Measurements from ENCODE around the gene FAM186B. TPM values are rescaled to one million over a fixed set of nuclear protein-coding genes. Genes with fewer than 3 reads are reported as not detected.
A peak's percentile ranks its signal among the peaks of the same experiment; 100 is the strongest.

FAM186B gene
- total RNA-seq, 1 experiment from 2014 or later = 0.05 TPM

DNA sequence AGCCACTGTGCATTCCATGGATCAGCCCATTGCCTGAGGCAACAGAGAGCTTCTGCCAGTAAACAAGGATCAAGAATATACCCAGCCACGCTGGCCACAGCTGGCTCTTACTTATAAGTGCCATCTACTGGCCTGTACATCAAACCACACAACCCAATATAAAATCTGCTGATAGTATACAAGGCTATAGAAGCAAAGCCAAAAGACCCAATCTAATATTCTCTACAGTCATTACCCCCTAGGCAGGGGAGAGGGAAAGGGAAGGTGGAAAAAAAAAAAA is 4.4 kb upstream of the FAM186B start:
- no peak for DNase-seq (ENCODE audit: low spot score)

DNA sequence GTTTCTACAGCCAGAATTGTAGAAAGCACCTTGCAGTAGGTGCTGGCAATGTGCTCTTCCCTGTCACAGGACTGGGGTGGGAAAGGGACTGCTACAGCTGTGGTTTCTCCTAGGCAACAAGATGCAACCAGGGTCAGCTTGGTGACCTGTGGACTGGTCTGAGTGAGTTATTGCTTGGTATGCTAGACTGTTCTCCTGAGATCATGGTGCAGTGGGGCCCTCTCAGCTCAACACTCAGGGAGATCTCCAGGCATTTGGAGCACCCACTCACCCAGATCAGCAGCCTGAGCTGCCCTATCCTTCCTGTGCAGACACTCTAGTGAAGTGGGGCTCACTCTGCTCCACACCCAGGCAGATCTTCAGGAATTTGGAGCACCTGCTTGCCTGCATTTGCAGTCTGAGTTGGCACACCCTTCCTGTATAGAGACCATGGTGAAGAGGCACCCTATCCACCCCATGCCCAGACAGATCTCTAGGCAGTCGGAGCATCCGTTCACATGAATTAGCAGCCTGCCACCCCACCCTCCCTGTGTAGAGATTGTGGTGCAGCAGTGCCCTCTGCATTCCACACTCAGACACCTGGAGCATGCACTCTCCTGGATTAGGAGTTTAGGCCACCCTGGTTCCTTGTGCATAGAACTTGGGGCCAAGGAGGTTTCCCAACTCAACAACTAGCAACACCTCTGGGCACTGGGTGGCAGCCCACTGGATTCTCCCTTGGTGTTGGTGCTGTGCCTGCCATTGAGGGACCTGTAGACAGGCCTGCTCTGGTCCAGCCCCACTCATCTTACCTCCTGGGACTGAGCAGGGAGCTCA is 3.8 kb upstream of the FAM186B start:
- DNase-seq (ENCODE audit: low spot score) = no peak

DNA sequence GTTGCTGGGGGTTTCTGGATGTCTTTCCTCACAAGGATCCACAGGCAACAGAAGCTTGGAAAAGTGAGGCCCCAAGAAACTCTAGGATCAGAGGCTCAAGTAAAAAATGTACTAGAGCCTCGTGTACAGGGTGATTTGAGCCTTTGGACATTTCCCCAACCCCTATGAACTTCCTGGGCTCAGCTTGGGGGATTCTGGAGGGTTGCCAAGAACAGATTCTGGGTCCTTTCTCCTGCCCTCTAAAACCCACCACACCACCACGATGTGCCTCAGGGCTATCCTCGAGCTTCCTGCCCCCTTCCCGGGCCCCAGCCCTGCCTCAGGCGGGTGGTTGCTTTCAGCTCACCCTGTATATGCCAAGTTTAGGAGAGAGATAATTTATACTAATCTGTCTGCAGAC is 583 bp downstream of the FAM186B start:
- no peak for DNase-seq (ENCODE audit: low spot score)

DNA sequence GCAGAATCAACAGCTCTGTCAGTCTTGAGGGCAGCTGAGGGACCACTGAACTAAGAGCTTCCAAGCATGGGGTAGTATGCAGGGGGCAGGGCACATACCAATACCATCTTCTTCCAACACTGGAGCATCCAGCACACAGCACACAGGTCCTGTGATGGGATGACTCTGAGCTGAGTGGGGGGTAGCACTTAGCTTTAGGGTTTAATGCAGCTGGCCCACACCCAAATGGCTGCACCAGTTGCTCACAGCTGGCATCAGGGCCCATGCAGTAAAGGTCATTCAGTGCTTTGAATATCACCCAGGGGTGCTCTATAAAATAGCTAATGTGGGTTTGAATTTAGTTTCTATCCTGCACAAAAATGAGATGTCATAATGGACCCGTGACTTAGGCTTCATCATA is 1.7 kb downstream of the FAM186B start:
- DNase-seq (ENCODE audit: low spot score) = no peak

DNA sequence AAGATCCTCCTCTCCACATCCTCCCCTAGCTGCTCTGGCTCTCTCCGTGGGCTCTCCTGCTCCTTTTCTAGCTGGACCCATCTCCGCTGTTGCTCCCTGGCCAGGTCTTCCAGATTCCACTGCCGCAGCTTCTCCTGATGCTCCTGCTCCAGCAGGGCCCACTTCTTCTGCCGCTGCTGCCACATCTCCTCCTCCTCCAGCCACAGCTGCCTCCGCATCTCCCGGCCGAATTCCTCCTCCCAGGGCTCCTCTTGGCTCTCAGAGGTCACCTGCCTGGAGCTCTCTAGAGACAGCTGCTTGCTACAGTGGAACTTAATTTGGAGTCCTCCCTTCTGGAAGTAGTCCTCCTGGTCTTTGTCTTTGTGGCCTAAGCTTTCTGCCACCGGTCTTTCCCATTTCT is 5.5 kb downstream of the FAM186B start:
- no peak for DNase-seq (ENCODE audit: low spot score)

DNA sequence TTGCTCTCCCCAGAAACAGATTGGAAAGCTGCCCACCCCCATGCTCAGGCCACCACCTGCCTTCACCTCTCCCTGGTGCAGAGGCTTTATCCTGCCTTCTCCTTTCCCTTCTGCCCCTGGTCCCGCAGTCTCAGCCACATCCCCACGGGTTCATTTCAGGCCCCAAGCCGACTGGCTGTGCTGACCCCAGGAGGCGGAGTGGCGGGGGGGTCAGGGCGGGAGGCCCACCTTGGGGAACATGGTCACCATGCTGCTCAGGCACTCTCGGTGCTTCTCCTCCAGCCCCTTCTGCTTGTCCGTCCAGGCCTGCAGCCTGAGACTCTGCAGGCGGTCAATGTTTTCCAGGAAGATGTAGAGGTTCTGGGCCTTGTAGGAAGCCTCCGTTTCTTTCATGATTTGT is 6.9 kb downstream of the FAM186B start:
- DNase-seq (ENCODE audit: low spot score) = no peak

DNA sequence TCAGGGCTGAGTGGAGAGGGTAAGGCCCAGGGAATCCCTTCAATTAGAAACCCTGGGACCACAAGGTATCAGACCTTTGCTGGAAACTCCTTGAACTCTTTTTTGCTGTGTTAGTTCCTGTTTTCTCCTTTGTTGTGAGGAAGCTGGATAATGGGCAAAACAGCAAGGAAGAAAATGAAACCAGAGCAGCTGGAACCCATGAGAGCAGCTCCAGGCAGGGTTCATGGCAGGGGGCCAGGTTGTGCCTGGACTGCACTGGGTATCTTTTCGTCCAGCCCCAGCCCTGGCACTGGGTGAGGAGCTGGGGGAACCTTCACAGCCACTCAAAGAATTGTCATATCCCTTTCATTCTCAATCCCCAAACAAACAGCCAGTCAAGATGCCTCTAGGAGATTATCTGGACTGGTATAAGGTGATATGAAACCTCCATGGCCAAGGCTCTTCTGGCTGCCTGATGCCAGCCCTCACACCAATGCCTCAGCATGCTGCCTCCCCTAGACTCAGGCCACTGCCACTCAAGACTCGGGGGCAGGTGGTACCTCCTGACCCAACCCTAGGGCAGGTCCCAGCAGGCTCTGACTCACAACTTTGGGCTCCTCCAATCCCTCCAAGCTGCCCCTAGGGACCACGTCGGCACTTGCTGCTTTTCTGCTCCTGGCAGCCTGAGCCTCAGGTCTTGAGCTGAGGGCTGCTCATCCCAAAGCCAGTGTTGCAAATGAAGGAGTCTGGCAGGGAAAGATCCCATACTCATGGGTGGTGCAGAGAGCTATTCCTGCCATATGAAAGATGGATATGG is 16.5 kb downstream of the FAM186B start:
- no peak for DNase-seq (ENCODE audit: low spot score)

DNA sequence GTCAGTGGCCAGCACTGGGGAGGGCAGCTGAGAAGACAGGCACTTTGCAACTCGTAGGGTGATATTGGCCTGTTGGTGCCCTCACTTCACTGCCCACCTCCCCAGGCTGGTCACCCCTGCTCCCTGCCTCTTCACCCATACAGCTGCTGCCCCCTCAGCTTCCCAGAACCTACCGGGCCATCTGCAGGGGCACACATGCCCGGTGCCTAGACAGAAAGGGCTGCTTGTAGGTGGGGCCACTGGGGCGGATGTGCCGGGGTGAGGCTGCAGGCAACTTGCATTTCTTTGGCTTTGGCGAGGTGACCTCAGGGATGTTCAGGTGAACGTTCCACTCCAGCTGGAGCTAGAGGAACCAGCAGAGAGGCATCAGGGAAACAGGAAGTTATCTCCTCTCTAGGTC is 17.2 kb downstream of the FAM186B start:
- no peak for DNase-seq (ENCODE audit: low spot score)

DNA sequence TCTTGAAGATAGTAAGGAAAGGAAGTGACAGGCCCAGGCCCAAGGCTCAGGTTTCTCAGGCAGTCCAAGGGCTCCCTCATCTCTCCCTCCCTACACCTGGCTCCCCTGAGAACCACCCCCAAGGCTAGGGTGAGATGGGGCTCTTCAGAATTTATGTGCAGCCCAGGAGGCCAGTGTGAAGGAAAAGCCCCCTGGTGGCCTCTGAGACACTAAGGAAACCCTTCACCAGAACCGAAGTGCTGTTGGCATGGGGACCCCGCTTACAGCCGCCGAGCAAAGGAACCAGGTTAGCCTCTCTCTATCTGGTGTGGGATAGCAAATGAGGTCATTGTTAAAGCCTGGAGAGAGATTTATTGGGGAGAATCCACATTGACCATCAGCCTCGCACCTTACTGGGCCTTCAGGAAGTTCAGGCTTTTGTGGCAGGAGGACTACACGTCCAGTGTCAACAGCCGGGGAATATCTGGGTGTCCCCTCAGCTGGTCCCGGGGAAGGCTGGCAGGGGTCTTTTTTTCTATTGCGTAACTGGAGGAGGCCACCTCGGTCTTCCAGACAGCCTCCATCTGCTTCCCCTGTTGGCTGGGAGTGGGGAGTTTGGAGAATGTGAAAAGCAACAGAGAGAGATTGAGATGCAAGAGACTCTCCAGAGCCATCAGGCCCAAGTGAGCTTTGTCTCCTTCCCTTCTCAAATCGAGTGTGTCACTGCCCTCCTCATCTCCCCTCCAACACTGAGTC is 18.1 kb downstream of the FAM186B start:
- no peak for DNase-seq (ENCODE audit: low spot score)

DNA sequence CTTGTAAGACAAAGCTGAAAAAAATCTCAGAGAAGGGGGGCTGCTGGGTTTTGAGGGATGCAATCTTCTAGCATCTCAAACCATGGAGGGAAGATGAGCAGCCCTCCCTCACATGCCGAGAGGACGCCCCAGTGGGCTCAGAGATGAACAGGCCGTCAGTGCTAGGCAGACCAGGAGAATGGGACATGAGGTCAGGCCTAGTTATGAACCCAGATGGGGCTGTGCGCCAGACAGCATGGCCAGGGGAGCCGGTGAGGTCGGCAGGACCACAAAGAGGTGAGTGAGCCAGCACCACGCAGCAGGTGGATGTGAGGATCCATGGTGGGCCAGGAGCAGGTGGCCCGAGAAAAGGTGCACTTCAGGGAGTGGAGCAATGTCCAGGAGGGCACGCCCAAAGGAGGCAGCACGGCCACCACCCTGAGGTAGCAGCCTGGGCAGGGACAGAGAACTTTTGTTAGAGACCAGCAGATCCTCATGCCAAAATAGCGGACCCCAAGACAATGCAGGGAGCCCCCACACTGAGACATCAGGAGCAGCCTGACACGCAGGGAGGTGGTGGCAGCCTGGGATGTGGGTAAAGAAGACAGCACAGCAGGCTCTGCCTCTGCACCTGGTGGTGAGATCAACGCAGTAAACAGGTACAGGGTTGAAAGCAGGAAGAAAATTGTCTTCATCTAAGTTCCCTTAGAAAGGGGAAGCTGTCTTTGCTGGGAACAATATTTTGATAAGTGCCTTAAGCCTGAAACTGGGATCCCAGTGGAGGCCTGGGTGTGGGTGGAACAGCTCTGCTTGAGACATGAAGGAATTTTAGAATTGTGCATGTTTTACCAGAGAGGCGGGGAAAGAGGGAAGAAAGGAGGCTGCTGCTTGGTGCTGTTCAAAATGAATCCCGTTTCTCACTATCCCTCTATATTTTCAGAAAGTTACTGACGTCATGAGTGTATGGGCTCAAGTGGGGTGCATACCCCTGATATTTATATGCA is 19.7 kb downstream of the FAM186B start:
- DNase-seq (ENCODE audit: low spot score) = no peak

DNA sequence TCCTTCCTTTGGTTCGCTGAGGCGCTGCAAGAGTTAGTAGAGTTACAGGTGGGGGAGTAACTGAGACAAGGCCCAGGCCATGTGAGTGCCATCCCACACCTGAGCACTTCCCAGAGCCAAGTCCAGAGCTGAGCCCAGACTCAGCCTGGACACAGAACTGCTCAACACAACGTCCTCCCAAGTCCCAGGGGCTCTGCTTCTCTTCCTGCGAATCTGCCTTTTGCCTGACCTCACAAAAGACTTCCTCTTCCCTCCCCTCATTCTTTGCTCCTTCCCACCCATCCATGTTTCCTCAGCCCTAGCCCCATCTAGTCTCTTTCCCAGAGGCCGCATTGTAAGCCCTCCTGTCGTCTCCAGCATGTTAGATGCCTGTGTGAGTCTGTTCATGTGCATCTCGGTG is 20.8 kb downstream of the FAM186B start:
- no peak for DNase-seq (ENCODE audit: low spot score)

DNA sequence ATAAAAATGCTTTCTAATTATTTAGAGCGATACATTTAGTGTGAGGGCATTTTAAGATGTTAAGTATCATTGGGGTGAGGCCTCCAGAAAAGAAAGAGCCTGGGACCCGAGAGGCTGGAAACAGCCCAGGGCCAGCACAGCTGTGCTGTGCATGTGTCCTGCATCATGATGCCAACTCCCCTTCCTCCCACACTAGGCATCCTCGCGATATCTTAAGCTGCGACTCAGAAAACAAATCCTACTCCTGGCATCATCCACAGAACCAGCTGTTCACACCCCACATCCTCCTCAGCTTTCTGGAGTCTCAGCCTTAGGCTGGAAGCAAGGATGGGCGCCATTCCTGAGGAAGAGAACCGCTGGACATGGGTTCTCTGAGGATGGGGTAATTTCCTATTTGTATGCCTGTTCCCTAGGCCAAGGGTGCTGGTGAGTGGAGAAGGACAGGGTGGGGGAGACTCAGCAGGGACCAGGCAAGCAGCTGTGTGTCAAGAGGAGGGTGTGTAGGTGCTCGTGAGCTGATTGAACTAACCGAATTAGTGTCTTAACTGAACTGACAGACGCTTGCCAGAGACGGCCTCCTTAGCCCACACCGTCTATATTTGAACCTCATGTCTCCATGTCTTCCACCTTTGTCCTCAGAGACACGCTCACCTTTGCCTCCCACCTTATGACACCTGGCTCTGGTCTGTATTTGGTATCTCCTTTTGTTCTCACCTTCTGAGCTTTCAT is 21.9 kb downstream of the FAM186B start:
- DNase-seq (ENCODE audit: low spot score) = no peak

DNA sequence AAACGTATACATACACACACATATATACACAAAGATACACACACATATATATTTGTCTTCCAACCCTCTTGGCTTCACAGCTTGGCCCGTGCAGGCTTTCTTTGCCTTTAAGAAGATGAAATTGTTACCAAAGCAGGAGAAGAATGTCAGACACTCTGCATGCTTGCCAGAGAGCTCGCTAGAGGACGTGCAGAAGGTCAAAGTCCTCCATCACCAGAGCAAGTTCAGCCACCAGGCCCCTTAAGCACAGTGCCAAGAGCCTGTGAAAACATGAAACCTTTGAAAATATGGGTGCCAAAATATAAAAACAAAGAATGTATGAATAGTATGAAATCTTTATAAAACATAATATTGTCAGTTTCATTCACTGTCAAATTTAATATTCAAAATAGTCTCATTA is 22.6 kb downstream of the FAM186B start:
- DNase-seq (ENCODE audit: low spot score) = no peak

DNA sequence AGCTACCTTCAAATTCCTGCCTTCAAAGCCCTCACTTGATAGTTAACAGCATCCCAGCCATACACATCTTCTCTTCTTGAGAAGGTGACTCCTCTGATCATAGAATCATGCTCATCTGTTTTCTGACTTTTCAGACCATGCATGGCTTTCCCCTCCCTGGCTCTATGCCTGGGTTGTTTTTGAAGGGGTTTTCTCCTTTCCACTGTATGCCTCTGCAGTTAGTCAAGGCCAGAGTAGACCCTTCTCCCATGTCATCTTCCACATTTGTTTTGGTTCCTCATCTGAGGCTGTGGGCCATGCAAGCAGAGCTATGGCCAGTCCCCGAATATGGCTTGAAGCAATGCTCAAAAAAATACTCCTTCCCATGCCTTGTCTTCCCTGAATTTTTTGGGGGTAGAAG is 23.2 kb downstream of the FAM186B start:
- no peak for DNase-seq (ENCODE audit: low spot score)

DNA sequence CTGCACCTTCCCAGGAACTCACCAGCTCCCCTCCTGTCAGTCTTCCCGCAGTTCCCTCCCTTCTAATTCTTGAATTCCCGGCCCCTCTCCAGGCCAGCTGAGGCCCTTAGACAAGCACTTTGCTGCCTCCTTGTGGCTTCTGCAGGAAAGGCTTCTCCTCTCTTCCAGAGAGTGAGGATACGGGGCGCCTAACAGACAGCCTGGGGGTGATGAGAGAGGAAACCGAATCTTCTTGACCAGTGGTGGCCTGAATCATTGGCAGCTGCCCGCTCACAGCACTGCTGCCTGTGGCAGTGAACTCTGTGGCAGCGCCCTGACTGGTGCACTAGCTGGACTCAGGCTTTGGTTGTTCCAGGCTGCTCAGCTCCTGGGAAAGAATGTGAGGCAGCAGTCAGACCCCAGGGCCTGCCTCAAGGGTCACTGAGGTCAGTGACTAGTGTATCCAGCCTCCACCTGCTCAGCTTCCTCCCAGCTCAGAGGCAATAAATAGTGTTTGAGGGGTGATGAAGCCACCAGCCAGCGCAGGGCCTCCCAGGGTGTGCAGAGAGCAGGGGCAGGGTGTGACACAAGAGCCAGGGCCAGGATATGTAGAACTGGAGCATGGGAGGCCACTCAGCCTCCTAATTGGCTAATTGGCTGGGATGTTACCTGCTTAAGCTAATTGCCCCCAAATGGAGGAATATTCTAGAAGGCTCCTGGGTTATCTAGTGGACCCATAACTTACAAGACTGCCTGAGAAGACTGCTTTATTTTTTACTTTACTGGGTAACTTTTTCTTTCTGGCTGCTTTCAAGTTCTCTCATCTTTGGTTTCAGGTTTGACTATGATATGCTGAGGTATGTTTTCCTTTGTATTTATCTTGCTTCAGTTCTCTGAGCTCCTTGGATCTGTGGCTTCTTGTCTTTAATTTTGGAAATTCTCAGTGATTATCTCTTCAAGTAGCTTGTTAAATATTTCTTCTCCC is 24.6 kb downstream of the FAM186B start:
- DNase-seq (ENCODE audit: low spot score) = peak; percentile 84

DNA sequence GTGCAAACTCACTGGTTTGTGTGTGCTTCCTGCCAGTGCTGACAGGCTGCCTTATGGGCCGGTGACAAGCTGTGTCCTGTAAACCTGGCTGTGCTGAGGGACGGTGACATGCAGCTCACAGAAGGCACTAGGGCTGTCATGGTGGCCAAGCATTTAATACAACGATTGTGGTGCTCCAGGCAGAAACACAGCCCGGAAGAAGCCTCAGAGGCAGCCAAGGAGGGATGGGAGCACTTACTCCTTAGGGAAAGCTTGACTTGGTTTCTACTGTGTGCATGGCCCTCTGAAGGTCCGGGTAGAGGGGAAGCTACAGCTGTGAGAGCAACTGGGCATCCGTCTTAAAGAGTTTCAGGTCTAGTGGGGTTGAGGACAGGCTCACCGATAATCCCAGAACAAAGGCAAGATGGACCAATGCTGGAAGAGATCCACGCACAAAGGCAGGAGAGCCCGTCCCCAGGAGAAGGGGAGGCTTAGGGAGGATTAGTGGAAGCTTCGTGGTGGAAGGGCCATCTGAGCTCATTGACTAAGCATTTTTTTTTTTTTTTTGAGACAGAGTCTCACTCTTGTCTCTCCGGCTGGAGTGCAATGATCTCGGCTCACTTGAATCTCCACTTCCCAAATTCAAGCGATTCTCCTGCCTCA is 26.8 kb downstream of the FAM186B start:
- no peak for DNase-seq (ENCODE audit: low spot score)

DNA sequence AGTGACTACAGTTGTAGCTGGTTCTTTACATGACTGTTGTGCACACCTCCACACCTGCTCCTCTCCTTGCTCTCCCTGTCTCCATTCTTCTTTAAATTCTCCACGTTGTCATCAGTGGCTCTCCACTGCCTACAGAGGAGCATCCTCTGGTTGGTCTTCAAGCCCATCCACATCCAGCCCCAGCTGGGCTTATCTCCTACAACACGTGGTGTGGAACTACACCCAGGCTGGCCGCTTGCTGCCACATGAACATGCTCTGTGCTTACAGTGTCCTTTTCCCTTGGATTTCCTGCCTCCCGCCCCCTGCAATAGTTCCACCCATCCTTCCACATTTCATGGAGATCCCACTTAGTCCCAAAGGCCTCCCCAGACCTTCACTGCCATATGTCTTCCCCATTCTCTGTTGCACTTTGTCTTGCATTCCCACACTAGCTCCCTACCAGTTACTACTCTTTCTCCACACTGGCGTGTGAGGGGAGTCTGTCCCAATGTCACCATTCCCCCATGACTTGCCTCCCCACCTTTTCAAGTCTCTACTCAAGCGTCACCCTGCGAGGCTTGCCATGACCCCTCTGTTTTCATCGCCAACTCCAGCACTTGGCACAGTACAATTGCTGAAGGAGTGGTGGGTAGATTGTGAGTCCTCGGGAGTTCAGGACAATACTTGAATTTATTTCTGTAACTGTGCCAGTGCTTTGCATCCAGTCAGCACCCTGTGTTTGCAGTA is 27.7 kb downstream of the FAM186B start:
- no peak for DNase-seq (ENCODE audit: low spot score)

DNA sequence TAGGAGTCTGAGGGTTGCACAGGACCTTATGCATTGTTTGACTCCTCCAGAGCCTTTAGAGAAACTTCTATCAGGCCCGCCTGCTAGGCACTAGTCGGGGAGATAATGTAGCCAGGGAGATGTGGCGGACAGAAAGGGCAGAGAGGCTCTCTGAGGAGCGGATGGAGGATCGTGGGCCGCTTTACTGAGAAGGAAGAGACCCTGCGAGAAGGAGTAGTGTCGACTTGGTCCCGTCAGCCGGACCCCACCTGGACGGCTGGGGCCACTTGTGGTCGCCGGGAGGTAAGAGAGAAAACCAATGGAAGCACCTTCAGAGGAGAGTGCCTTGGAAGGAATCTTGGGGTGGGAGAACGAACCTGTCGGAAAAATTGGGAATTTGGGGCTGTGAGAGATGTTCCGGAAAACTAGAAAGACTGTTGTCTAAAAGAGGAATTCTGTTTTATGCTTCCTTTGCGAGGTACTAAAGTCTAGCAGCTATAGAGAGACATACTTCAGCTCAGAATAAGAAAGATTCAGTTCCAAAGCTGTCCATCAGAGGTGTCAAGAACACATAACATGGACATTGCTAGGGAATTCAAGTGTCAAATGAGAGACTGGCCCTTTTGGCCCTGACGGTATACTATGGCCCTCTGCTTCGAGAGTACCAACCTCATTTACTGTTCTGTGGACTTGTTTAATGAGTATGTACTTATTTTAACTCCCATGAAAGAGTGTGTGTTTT is 36.8 kb downstream of the FAM186B start:
- peak; percentile 6 for DNase-seq (ENCODE audit: low spot score)

Measured in A172 (cell line).